Fibroblast of the aortic adventitia (primary cell): ENCODE data around the gene USP34. TPM values are rescaled to one million over a fixed set of nuclear protein-coding genes. Genes with fewer than 3 reads are reported as not detected.

Experiments used
- DNase-seq: peaks from one replicate; pipeline ENCODE4 v3.0.0-alpha.2; 2010; ENCODE audit warnings: low read depth
- H3K4me3 ChIP-seq: 2 replicates; pipeline ENCODE4 v1.5.1; 2011; ENCODE audit warnings: low read depth, mild to moderate bottlenecking, control low read depth, low read length, moderate library complexity
- total RNA-seq: library from RNA; depleted of rRNA; stranded (reverse); fragments of >200 nt; gene quantifications from 2 replicates; pipeline ENCODE4 v1.2.3, GENCODE V29; 2012; ENCODE audit warnings: low replicate concordance
- TF ChIP-seq, protein P1 (sequence below): IDR thresholded peaks from 2 replicates; pipeline ENCODE4 v1.5.1; 2011; ENCODE audit warnings: mild to moderate bottlenecking, low read length, control low read depth, inconsistent platforms; ENCODE audit not compliant: insufficient read depth

Gene USP34
- total RNA-seq, 1 donor = 130 TPM

DNA sequence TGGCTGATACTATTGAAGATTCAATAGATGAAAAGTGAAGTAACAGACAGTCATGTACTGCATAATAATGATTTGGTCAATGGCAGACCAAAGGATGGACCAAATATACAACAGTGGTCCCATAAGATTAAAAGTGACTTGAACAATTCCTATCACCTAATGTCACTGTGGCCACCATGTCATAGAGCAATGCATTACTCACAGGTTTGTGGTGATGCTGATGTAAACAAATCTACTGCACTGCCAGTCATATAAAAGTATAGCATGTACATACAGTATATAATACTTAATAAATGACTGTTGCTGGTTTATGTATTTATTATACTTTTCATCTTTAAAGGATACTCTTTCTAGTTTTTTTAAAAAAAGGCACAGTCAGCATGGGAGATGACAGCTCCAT lies 99.9 kb downstream of the USP34 start:
- DNase-seq = no peak
- no peak overlapping the region for H3K4me3 ChIP-seq
- TF ChIP-seq, protein P1, sequence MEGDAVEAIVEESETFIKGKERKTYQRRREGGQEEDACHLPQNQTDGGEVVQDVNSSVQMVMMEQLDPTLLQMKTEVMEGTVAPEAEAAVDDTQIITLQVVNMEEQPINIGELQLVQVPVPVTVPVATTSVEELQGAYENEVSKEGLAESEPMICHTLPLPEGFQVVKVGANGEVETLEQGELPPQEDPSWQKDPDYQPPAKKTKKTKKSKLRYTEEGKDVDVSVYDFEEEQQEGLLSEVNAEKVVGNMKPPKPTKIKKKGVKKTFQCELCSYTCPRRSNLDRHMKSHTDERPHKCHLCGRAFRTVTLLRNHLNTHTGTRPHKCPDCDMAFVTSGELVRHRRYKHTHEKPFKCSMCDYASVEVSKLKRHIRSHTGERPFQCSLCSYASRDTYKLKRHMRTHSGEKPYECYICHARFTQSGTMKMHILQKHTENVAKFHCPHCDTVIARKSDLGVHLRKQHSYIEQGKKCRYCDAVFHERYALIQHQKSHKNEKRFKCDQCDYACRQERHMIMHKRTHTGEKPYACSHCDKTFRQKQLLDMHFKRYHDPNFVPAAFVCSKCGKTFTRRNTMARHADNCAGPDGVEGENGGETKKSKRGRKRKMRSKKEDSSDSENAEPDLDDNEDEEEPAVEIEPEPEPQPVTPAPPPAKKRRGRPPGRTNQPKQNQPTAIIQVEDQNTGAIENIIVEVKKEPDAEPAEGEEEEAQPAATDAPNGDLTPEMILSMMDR = no peak

DNA sequence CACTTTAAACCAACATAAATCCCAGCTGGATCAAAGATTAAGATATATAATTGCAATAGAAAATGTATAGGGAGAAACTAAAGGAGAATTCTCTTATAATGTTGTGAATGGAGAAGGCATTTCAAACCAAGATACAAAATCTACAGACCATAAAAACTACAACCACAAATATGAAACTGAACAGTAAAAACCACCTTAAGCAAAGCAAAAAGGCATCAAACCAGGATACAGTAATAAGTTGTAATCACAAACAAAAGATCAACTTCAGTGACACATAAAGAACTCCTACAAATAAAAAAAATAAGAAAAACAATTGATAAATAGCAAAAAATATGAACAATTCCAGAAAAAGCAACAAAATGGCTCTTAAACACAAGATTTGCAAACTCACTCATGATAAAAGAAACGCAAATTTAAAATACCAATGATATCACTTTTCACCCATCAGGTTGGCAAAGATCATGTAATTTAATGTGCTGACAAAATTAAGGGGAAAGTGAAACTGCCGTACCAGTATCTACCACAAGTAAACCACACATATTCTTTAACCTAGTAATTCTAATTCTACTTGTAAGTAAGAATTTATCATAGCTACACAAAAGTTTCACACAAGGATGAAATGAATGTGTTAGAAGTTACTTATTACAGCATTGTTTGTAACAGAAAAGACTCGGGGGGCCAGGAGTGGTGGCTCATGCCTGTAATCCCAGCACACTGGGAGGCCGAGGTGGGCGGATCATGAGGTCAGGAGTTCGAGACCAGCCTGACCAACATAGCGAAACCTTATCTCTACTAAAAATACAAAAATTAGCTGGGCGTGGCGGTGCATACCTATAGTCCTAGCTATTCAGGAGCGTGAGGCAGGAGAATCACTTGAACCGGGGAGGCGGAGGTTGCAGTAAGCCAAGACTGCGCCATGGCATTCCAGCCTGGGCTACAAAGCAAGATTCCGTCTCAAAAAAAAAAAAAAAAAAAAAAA lies 101.9 kb downstream of the USP34 start:
- no peak overlapping the region for H3K4me3 ChIP-seq
- TF ChIP-seq, protein P1 = no peak
- DNase-seq = no peak

GRCh38 chr2:61367177-61367576 lies 103.7 kb downstream of the USP34 start:
- TF ChIP-seq, protein P1 = no peak
- no peak overlapping the region for H3K4me3 ChIP-seq
- no peak for DNase-seq

DNA sequence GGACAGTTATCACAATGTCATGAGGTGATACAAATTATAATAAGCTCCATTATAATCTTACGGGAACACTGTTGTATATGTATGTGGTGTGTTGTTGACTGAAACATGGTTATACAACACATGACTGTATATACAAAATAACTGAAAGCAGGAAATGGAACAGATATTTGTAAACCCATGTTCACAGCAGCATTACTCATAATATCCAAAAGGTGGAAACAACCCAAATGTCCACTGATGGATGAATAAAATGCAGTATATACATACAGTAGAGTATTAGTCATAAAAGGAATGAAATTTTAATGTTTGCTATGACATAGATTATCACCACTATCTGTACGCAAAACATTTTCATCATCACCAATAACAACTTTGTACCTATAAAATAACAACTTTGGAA lies 107.3 kb downstream of the USP34 start:
- H3K4me3 ChIP-seq = no peak overlapping the region
- DNase-seq = no peak
- TF ChIP-seq, protein P1 = no peak

GRCh38 chr2:61362873-61363272 lies 108.0 kb downstream of the USP34 start:
- DNase-seq = no peak
- no peak overlapping the region for H3K4me3 ChIP-seq
- TF ChIP-seq, protein P1 = no peak

DNA sequence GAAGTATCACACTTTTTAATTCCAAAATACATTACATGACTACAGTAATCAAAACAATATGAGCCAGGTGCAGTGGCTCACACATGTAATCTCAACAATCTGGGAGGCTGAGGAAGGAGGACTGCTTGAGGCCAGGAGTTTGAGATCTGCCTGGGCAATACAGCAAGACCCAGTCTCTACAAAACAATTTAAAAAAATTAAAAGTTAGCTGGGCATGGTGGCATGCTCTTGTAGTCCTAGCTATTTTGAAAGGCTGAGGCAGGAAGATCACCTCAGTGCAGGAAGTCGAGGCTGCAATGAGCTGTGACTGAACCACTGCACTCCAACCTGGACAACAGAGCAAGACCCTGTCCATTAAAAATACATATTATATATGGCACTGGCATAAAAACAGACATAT lies 109.8 kb downstream of the USP34 start:
- TF ChIP-seq, protein P1 = no peak
- DNase-seq = no peak
- no peak overlapping the region for H3K4me3 ChIP-seq
